Measurements from ENCODE around the gene SLAMF8. TPM values are rescaled to one million over a fixed set of nuclear protein-coding genes. Genes with fewer than 3 reads are reported as not detected.

SLAMF8 gene
- total RNA-seq, 4 donors from 2014 or later = 0.49 to 9.0 (median 3.1) TPM

GRCh38 chr1:159835356-159835755 is 8.7 kb downstream of the SLAMF8 start:
- H3K9me3 ChIP-seq = no peaks in the 10 kb centered on the region
- no peaks in the 10 kb centered on the region for H3K27me3 ChIP-seq
- 59 to 60% methylated on average over 1 to 3 of the region's 3 CpGs for WGBS, 2 donors
- H3K4me3 ChIP-seq = no peak overlapping the region
- no peak for DNase-seq
- no peak overlapping the region for H3K27ac ChIP-seq
- H3K36me3 ChIP-seq = peaks cover 0 to 36% (median 0%) of the 10 kb centered on the region in 3 donors
- TF ChIP-seq CTCF (IDR thresholded peaks at IDR 0.05) (no peak), POLR2A (IDR thresholded peaks at IDR 0.05) (no peak)
- intact Hi-C loops (cut with DNase I) = no loop called here
- H3K4me1 ChIP-seq = peaks cover 0 to 2% (median 0%) of the 10 kb centered on the region in 3 donors

- DNase-seq = no peak
- Histone ChIP-seq H3K27me3 (no peaks in the 10 kb centered on the region), H3K27ac (no peak overlapping the region), H3K36me3 (peaks cover 0 to 42% (median 0%) of the 10 kb centered on the region in 3 donors), H3K4me1 (peaks cover 0 to under 1% (median 0%) of the 10 kb centered on the region in 3 donors), H3K4me3 (no peak overlapping the region), H3K9me3 (no peaks in the 10 kb centered on the region)
- intact Hi-C loops (cut with DNase I) = no loop called here
- WGBS, 2 donors = 80 to 88% methylated on average over 7 to 8 of the region's 8 CpGs
- TF ChIP-seq CTCF (IDR thresholded peaks at IDR 0.05) (no peak), POLR2A (IDR thresholded peaks at IDR 0.05) (no peak)
Measured at GRCh38 chr1:159835862-159836525, 9.3 kb downstream of the SLAMF8 start.

- Histone ChIP-seq H3K9me3 (no peaks in the 10 kb centered on the region), H3K4me1 (peaks cover 0 to 11% (median 0%) of the 10 kb centered on the region in 3 donors), H3K27me3 (no peaks in the 10 kb centered on the region), H3K36me3 (peaks cover 0 to 42% (median 0%) of the 10 kb centered on the region in 3 donors), H3K4me3 (no peak overlapping the region), H3K27ac (no peak overlapping the region)
- intact Hi-C loops (cut with DNase I) = no loop called here
- TF ChIP-seq POLR2A (IDR thresholded peaks at IDR 0.05) = no peak
- TF ChIP-seq CTCF (IDR thresholded peaks at IDR 0.05) = no peak
- no peak for DNase-seq
- WGBS, 2 donors = 89 to 90% methylated on average over 1 of the region's 1 CpG
Measured at GRCh38 chr1:159838715-159839114, 12.0 kb downstream of the SLAMF8 start.

GRCh38 chr1:159839116-159839849 is 12.6 kb downstream of the SLAMF8 start:
- WGBS, 2 donors = 90 to 93% methylated on average over 5 of the region's 5 CpGs
- intact Hi-C loops (cut with DNase I) = no loop called here
- H3K36me3 ChIP-seq = peaks cover 0 to 42% (median 0%) of the 10 kb centered on the region in 3 donors

More at GRCh38 chr1:159839116-159839849, 12.6 kb downstream of the SLAMF8 start:
- DNase-seq = no peak
- no peak overlapping the region for H3K27ac ChIP-seq
- H3K9me3 ChIP-seq = no peaks in the 10 kb centered on the region
- H3K4me1 ChIP-seq = peaks cover 0 to 11% (median 0%) of the 10 kb centered on the region in 3 donors
- no peak overlapping the region for H3K4me3 ChIP-seq
- no peak for TF ChIP-seq CTCF (IDR thresholded peaks at IDR 0.05)
- no peak for TF ChIP-seq POLR2A (IDR thresholded peaks at IDR 0.05)
- H3K27me3 ChIP-seq = no peaks in the 10 kb centered on the region

All from esophagus squamous epithelium (tissue), 5 donors.